GM23248 (cell line): ENCODE measurements around the gene CCDC8. TPM values are rescaled to one million over a fixed set of nuclear protein-coding genes. Genes with fewer than 3 reads are reported as not detected.

Source experiments
- DNase-seq: peaks from one replicate; pipeline ENCODE4 v3.0.0-alpha.2; 2015
- H2AFZ ChIP-seq: fragments of 200-600 bp; sonication (generic); 2 replicates; pipeline ENCODE4 v1.6.1; 2016; ENCODE audit warnings: antibody characterized with exemption
- H3F3A ChIP-seq: fragments of 200-600 bp; sonication (generic); 2 replicates; pipeline ENCODE4 v1.6.1; 2016; ENCODE audit warnings: mild to moderate bottlenecking, antibody characterized with exemption, mixed run types; ENCODE audit not compliant: insufficient read depth
- H3K27ac ChIP-seq: fragments of 200-600 bp; sonication (generic); 2 replicates; pipeline ENCODE4 v1.5.1; 2016; ENCODE audit warnings: mild to moderate bottlenecking
- H3K27me3 ChIP-seq: fragments of 200-600 bp; sonication (generic); replicated peaks from 2 replicates; pipeline ENCODE4 v1.6.1; 2016; ENCODE audit warnings: mild to moderate bottlenecking; ENCODE audit not compliant: insufficient read depth
- H3K36me3 ChIP-seq: fragments of 200-600 bp; sonication (generic); 2 replicates; pipeline ENCODE4 v1.6.1; 2016; ENCODE audit warnings: low read depth, mild to moderate bottlenecking
- H3K4me1 ChIP-seq: fragments of 200-600 bp; sonication (generic); 2 replicates; pipeline ENCODE4 v1.6.1; 2016; ENCODE audit warnings: mild to moderate bottlenecking; ENCODE audit not compliant: insufficient read depth
- H3K4me2 ChIP-seq: fragments of 200-600 bp; sonication (generic); one replicate; pipeline ENCODE4 v1.6.1; 2016; ENCODE audit warnings: mild to moderate bottlenecking; ENCODE audit not compliant: unreplicated experiment
- H3K4me3 ChIP-seq: fragments of 200-600 bp; sonication (generic); 2 replicates; pipeline ENCODE4 v1.5.1; 2016; ENCODE audit warnings: mild to moderate bottlenecking
- H3K79me2 ChIP-seq: fragments of 200-600 bp; sonication (generic); 2 replicates; pipeline ENCODE4 v1.6.1; 2016; ENCODE audit warnings: mild to moderate bottlenecking; ENCODE audit not compliant: insufficient read depth
- H3K9ac ChIP-seq: fragments of 200-600 bp; sonication (generic); 2 replicates; pipeline ENCODE4 v1.6.1; 2016; ENCODE audit warnings: mild to moderate bottlenecking
- H3K9me2 ChIP-seq: fragments of 200-600 bp; sonication (generic); 2 replicates; pipeline ENCODE4 v1.6.1; 2016; ENCODE audit warnings: mixed run types, mild to moderate bottlenecking, moderate library complexity; ENCODE audit not compliant: insufficient read depth
- H3K9me3 ChIP-seq: fragments of 200-600 bp; sonication (generic); one replicate; pipeline ENCODE4 v1.6.1; 2017; ENCODE audit warnings: low read depth
- H4K20me1 ChIP-seq: fragments of 200-600 bp; sonication (generic); 2 replicates; pipeline ENCODE4 v1.6.0; 2016; ENCODE audit not compliant: insufficient read depth
- EZH2 ChIP-seq: fragments of 200-600 bp; sonication (generic); IDR thresholded peaks from 2 replicates; pipeline ENCODE4 v1.6.1; 2018; ENCODE audit warnings: antibody characterized with exemption, mild to moderate bottlenecking; ENCODE audit not compliant: insufficient read depth, poor library complexity, severe bottlenecking
- EZH2phosphoT487 ChIP-seq: fragments of 200-600 bp; sonication (generic); IDR thresholded peaks from 2 replicates; pipeline ENCODE4 v1.6.1; 2018; ENCODE audit warnings: antibody characterized with exemption, moderate library complexity, mild to moderate bottlenecking, low read depth; ENCODE audit not compliant: insufficient read depth
- WGBS, 2 experiments: methylation state at CpG; one replicate each; pipeline ENCODE4 v1.1.6; 2015 to 2017; ENCODE audit warnings: low lambda C conversion rate in 2 of 2, low coverage in 1 of 2; ENCODE audit errors: missing lambda C conversion rate in 2 of 2; 5-methylcytosine and 5-hydroxymethylcytosine counted together
- in situ Hi-C: fragments of 300-500 bp; cut with MboI; formaldehyde crosslinking; loops from 2 replicates; pipeline ENCODE4 v1.15.0; 2020
- polyA plus RNA-seq: library from polyadenylated mRNA; unstranded; fragments of >200 nt; fragmentation: Nextera tagmentation; extraction: Ambion mirVana; gene quantifications from 2 replicates; pipeline ENCODE4 v1.2.1, GENCODE V29; 2016
- total RNA-seq: library from RNA; depleted of rRNA; stranded (reverse); fragments of >200 nt; shearing (Covaris generic); gene quantifications from 2 replicates; pipeline ENCODE4 v1.2.3, GENCODE V29; 2014; rRNA removed

Gene CCDC8
- total and polyA plus RNA-seq, 2 experiments from 2014 or later = 6.0 to 10.1 TPM

GRCh38 chr19:46365561-46365960, 47.8 kb downstream of the CCDC8 start:
- Histone ChIP-seq H3K4me1 (0 out of 2 replicates have a peak, but pooled peaks cover 3% of the 10 kb centered on the region), H2AFZ (no peak overlapping the region), H3F3A (no peaks in the 10 kb centered on the region), H3K79me2 (peaks cover 95% of the 10 kb centered on the region), H3K4me2 (no peak overlapping the region), H4K20me1 (0 out of 2 replicates have a peak, but pooled peaks cover 3% of the 10 kb centered on the region), H3K4me3 (no peak overlapping the region), H3K9me3 (no peaks in the 10 kb centered on the region), H3K9me2 (no peaks in the 10 kb centered on the region), H3K36me3 (peaks cover 22% of the 10 kb centered on the region; the same call in 1 of the 2 replicates), H3K27me3 (no peaks in the 10 kb centered on the region), H3K27ac (no peak overlapping the region), H3K9ac (no peak overlapping the region)
- in situ Hi-C loops = no loop called here
- no peak for TF ChIP-seq EZH2
- TF ChIP-seq EZH2phosphoT487 = no peak
- 66 to 84% methylated on average over 4 of the region's 4 CpGs for WGBS, 2 experiments
- no peak for DNase-seq

GRCh38 chr19:46364359-46364758, 49.0 kb downstream of the CCDC8 start:
- Histone ChIP-seq H3K9ac (no peak overlapping the region), H3K27ac (no peak overlapping the region), H3K4me1 (0 out of 2 replicates have a peak, but pooled peaks cover 4% of the 10 kb centered on the region), H3K36me3 (peaks cover 22% of the 10 kb centered on the region; the same call in 1 of the 2 replicates), H4K20me1 (0 out of 2 replicates have a peak, but pooled peaks cover 3% of the 10 kb centered on the region), H3K79me2 (peaks cover 96% of the 10 kb centered on the region), H3K9me3 (no peaks in the 10 kb centered on the region), H3K27me3 (no peaks in the 10 kb centered on the region), H3F3A (peaks cover under 1% of the 10 kb centered on the region; the same call in 1 of the 2 replicates), H3K4me2 (no peak overlapping the region), H2AFZ (no peak overlapping the region), H3K9me2 (no peaks in the 10 kb centered on the region), H3K4me3 (no peak overlapping the region)
- WGBS, 2 experiments = 80 to 84% methylated on average over 2 of the region's 2 CpGs
- no peak for TF ChIP-seq EZH2
- no peak for TF ChIP-seq EZH2phosphoT487
- in situ Hi-C loops = no loop called here
- no peak for DNase-seq

GRCh38 chr19:46361915-46362314, 51.4 kb downstream of the CCDC8 start:
- Histone ChIP-seq H3K36me3 (peaks cover 18% of the 10 kb centered on the region; the same call in 1 of the 2 replicates), H3K9me3 (no peaks in the 10 kb centered on the region), H3K4me3 (no peak overlapping the region), H3K27me3 (no peaks in the 10 kb centered on the region), H3K79me2 (peaks cover 90% of the 10 kb centered on the region), H3K9ac (no peak overlapping the region), H3K9me2 (no peaks in the 10 kb centered on the region), H3K27ac (no peak overlapping the region), H2AFZ (no peak overlapping the region), H3K4me2 (no peak overlapping the region), H4K20me1 (0 out of 2 replicates have a peak, but pooled peaks cover 3% of the 10 kb centered on the region), H3F3A (peaks cover 20% of the 10 kb centered on the region), H3K4me1 (peaks cover 24% of the 10 kb centered on the region)
- in situ Hi-C loops = no loop called here
- WGBS, 2 experiments = 50 to 52% methylated on average over 2 of the region's 2 CpGs
- TF ChIP-seq EZH2phosphoT487 (no peak), EZH2 (no peak)
- DNase-seq = no peak

Other genes with a start within 250 kb of the CCDC8 start
- not detected in 2 replicates for gene IGFL1, start 183.8 kb downstream of the CCDC8 start, total RNA-seq
- gene IGFL1, start 183.8 kb downstream of the CCDC8 start, polyA plus RNA-seq = not detected in 2 replicates
- gene HIF3A, start 116.5 kb downstream of the CCDC8 start, total RNA-seq = not detected in 2 replicates
- gene HIF3A, start 116.5 kb downstream of the CCDC8 start, polyA plus RNA-seq = 0.20 and 0.27 TPM in 2 replicates
- gene PPP5C, start 66.5 kb downstream of the CCDC8 start, total RNA-seq = 56.4 and 60.8 TPM in 2 replicates
- 47.3 and 48.7 TPM in 2 replicates for gene PPP5C, start 66.5 kb downstream of the CCDC8 start, polyA plus RNA-seq
- gene PNMA8C, start 15.4 kb upstream of the CCDC8 start, total RNA-seq = not detected in 2 replicates
- gene PNMA8C, start 15.4 kb upstream of the CCDC8 start, polyA plus RNA-seq = not detected in 2 replicates
- gene PNMA8A, start 58.0 kb upstream of the CCDC8 start, total RNA-seq = 0.76 and 0.89 TPM in 2 replicates
- gene PNMA8A, start 58.0 kb upstream of the CCDC8 start, polyA plus RNA-seq = 0.26 and 0.56 TPM in 2 replicates
- 0.25 and 0.65 TPM in 2 replicates for gene PNMA8B, start 82.3 kb upstream of the CCDC8 start, total RNA-seq
- gene PNMA8B, start 82.3 kb upstream of the CCDC8 start, polyA plus RNA-seq = 0.13 and 0.20 TPM in 2 replicates
- gene CALM3, start 187.8 kb upstream of the CCDC8 start, total RNA-seq = 229 and 271 TPM in 2 replicates
- gene CALM3, start 187.8 kb upstream of the CCDC8 start, polyA plus RNA-seq = 217 and 225 TPM in 2 replicates
- 18.0 and 21.1 TPM in 2 replicates for gene PTGIR, start 211.5 kb upstream of the CCDC8 start, total RNA-seq
- 21.1 and 21.5 TPM in 2 replicates for gene PTGIR, start 211.5 kb upstream of the CCDC8 start, polyA plus RNA-seq
- not detected in 2 replicates for gene GNG8, start 222.6 kb upstream of the CCDC8 start, total RNA-seq
- not detected in 2 replicates for gene GNG8, start 222.6 kb upstream of the CCDC8 start, polyA plus RNA-seq
- gene DACT3, start 247.6 kb upstream of the CCDC8 start, total RNA-seq = 7.1 and 7.3 TPM in 2 replicates
- gene DACT3, start 247.6 kb upstream of the CCDC8 start, polyA plus RNA-seq = 0.63 and 0.66 TPM in 2 replicates